ENCODE data around the gene LILRA6. TPM values are rescaled to one million over a fixed set of nuclear protein-coding genes. Genes with fewer than 3 reads are reported as not detected.

LILRA6 gene
- total RNA-seq, 1 experiment from 2014 or later: 0.08 TPM

DNA sequence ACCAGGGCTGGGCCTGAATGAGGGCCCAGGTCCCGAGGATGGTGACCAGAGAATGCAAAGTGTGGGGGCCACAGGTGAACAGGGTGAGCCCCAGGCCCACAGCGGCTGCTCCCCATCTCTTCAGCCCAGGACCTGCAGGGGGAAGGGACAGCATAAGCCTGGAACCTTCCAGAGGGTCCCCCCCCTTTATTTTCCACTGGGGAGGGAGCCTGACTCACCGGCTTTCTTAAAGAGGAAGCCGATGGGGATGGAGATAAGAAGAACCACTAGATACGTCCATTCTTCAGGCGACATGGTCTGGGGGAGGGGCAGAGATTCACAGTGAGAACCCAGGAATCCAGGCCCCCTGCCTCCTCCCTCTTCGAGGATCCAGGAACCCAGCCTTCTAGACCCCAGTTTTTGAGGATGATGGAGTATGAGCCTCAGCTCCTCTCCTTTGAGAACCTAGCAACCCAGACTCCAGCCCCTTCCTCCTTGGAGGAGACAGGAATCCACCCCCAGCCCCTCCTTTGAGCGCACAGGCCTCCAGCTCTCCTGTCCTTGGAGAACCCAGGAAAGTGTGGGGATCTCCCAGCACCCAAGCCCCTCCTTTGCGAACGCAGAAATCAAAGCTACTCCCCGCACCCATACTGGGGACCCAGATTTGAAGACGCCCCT lies 54.2 kb downstream of the LILRA6 start:
- DNase-seq (ENCODE audit: low read depth, low spot score) (no peak), ATAC-seq (no peak)
- no peaks in the 10 kb centered on the region for H3K27me3 ChIP-seq (ENCODE audit: control insufficient read depth, insufficient read depth, low read length)
- in situ Hi-C loops (cut with HindIII; ENCODE audit: low pct_unique_long_range_greater_than_20kb, low sequenced_read_pairs): no loop called here
- H3K27ac ChIP-seq (ENCODE audit: low read length): peak overlapping the region; percentile 92
- TF ChIP-seq TCF7L2 (IDR thresholded peaks at IDR 0.05; ENCODE audit: low read depth, low read length) (no peak), POLR2AphosphoS5 (IDR thresholded peaks at IDR 0.05; ENCODE audit: low read depth, low read length) (no peak), SIN3A (IDR thresholded peaks at IDR 0.05; ENCODE audit: borderline replicate concordance, insufficient read depth, low read depth, low read length) (no peak)
- TF ChIP-seq, protein P1, sequence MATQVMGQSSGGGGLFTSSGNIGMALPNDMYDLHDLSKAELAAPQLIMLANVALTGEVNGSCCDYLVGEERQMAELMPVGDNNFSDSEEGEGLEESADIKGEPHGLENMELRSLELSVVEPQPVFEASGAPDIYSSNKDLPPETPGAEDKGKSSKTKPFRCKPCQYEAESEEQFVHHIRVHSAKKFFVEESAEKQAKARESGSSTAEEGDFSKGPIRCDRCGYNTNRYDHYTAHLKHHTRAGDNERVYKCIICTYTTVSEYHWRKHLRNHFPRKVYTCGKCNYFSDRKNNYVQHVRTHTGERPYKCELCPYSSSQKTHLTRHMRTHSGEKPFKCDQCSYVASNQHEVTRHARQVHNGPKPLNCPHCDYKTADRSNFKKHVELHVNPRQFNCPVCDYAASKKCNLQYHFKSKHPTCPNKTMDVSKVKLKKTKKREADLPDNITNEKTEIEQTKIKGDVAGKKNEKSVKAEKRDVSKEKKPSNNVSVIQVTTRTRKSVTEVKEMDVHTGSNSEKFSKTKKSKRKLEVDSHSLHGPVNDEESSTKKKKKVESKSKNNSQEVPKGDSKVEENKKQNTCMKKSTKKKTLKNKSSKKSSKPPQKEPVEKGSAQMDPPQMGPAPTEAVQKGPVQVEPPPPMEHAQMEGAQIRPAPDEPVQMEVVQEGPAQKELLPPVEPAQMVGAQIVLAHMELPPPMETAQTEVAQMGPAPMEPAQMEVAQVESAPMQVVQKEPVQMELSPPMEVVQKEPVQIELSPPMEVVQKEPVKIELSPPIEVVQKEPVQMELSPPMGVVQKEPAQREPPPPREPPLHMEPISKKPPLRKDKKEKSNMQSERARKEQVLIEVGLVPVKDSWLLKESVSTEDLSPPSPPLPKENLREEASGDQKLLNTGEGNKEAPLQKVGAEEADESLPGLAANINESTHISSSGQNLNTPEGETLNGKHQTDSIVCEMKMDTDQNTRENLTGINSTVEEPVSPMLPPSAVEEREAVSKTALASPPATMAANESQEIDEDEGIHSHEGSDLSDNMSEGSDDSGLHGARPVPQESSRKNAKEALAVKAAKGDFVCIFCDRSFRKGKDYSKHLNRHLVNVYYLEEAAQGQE (IDR thresholded peaks at IDR 0.05; ENCODE audit: insufficient read depth in 1 of 2, low read depth in 2 of 2, low read length in 1 of 2): no peak
- TF ChIP-seq, protein P2, sequence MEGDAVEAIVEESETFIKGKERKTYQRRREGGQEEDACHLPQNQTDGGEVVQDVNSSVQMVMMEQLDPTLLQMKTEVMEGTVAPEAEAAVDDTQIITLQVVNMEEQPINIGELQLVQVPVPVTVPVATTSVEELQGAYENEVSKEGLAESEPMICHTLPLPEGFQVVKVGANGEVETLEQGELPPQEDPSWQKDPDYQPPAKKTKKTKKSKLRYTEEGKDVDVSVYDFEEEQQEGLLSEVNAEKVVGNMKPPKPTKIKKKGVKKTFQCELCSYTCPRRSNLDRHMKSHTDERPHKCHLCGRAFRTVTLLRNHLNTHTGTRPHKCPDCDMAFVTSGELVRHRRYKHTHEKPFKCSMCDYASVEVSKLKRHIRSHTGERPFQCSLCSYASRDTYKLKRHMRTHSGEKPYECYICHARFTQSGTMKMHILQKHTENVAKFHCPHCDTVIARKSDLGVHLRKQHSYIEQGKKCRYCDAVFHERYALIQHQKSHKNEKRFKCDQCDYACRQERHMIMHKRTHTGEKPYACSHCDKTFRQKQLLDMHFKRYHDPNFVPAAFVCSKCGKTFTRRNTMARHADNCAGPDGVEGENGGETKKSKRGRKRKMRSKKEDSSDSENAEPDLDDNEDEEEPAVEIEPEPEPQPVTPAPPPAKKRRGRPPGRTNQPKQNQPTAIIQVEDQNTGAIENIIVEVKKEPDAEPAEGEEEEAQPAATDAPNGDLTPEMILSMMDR (IDR thresholded peaks at IDR 0.05): no peak
- peaks cover 13% of the 10 kb centered on the region; the same call in 1 of the 2 replicates for H3K4me1 ChIP-seq (ENCODE audit: control insufficient read depth, insufficient read depth, low read length)
- TSS peak; percentile 77 for BruUV-seq (replicated peaks)
- H3K36me3 ChIP-seq (ENCODE audit: control insufficient read depth, insufficient read depth, low read length): peaks cover 4% of the 10 kb centered on the region
- H3K4me3 ChIP-seq (ENCODE audit: low read depth in 2 of 2, low read length in 2 of 2): peak overlapping the region; percentile 74 to 87
- POLR2A ChIA-PET: interaction anchor here (0.6 to 4.1 kb wide), 2 partner anchors 12 to 69 kb away, joined by 3 to 18 read pairs; partner anchors contain the start of gene RPS9
- no peaks in the 10 kb centered on the region for H3K9me3 ChIP-seq (ENCODE audit: control insufficient read depth, insufficient read depth, low read depth, low read length)
- CTCF ChIA-PET: interaction anchor here (0.6 to 1.3 kb wide), 4 partner anchors 9 to 21 kb away, joined by 3 to 6 read pairs (median 4); no protein-coding TSS in a partner anchor
- intact Hi-C loops (cut with micrococcal nuclease; ENCODE audit: unreplicated experiment): no loop called here

DNA sequence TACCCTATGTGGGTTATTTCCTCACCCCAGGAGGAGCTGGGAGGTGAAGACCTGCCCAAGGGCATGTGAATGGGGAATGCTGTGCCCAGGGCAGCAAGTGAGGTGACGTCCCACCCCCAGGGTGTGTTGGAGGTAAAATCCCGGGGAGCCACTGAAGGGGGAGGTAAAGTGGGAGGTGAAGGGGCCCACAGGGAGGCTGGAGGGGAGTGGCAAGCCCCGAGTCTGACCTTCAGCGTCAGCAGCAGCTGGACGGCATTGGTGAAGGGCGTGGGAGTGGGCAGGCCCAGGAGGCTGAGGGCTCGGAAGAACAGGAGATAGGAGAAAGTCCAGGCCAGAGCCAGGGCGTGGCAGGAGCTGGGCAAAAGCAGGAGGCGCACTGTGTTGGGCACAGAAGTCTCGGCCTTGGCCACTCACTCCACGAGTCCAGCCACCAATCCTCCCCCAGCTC lies 55.6 kb downstream of the LILRA6 start:
- no peak overlapping the region for H3K4me3 ChIP-seq (ENCODE audit: low read depth in 2 of 2, low read length in 2 of 2)
- POLR2A ChIA-PET: interaction anchor here (1.2 kb wide), 1 partner anchor 16 kb away, joined by 3 read pairs; no protein-coding TSS in a partner anchor
- DNase-seq (ENCODE audit: low read depth, low spot score) (no peak), ATAC-seq (no peak)
- H3K4me1 ChIP-seq (ENCODE audit: control insufficient read depth, insufficient read depth, low read length): peaks cover 8% of the 10 kb centered on the region; the same call in 1 of the 2 replicates
- H3K27ac ChIP-seq (ENCODE audit: low read length): no peak overlapping the region
- no peak for TF ChIP-seq TCF7L2 (IDR thresholded peaks at IDR 0.05; ENCODE audit: low read depth, low read length)
- CTCF ChIA-PET: interaction anchor here (0.6 kb wide), 1 partner anchor 14 kb away, joined by 4 read pairs; no protein-coding TSS in a partner anchor
- H3K9me3 ChIP-seq (ENCODE audit: control insufficient read depth, insufficient read depth, low read depth, low read length): no peaks in the 10 kb centered on the region
- H3K27me3 ChIP-seq (ENCODE audit: control insufficient read depth, insufficient read depth, low read length): no peaks in the 10 kb centered on the region
- in situ Hi-C loops (cut with HindIII; ENCODE audit: low pct_unique_long_range_greater_than_20kb, low sequenced_read_pairs) (no loop called here), intact Hi-C loops (cut with micrococcal nuclease; ENCODE audit: unreplicated experiment) (no loop called here)
- BruUV-seq (replicated peaks): no TSS peak
- H3K36me3 ChIP-seq (ENCODE audit: control insufficient read depth, insufficient read depth, low read length): no peaks in the 10 kb centered on the region; the same call in 1 of the 2 replicates

Small RNAs within 50 kb of the gene (microRNA-seq; reads per million reads assigned to microRNA genes)
- not detected for gene MIR4752 (ENCODE audit: unreplicated experiment)

Other genes with a start within 250 kb of the LILRA6 start
- 1.5 TPM for gene VSTM1, start 178.9 kb downstream of the LILRA6 start, total RNA-seq (2021; ENCODE audit: unreplicated experiment)
- gene TARM1, start 161.4 kb downstream of the LILRA6 start, total RNA-seq (2021; ENCODE audit: unreplicated experiment): not detected
- 6.8 TPM for gene OSCAR, start 142.0 kb downstream of the LILRA6 start, total RNA-seq (2021; ENCODE audit: unreplicated experiment)
- gene NDUFA3, start 139.9 kb downstream of the LILRA6 start, total RNA-seq (2021; ENCODE audit: unreplicated experiment): 211 TPM
- gene TFPT, start 127.1 kb downstream of the LILRA6 start, total RNA-seq (2021; ENCODE audit: unreplicated experiment): 45.4 TPM
- gene PRPF31, start 127.0 kb downstream of the LILRA6 start, total RNA-seq (2021; ENCODE audit: unreplicated experiment): 117 TPM
- 111 TPM for gene CNOT3, start 105.0 kb downstream of the LILRA6 start, total RNA-seq (2021; ENCODE audit: unreplicated experiment)
- gene LENG1, start 83.1 kb downstream of the LILRA6 start, total RNA-seq (2021; ENCODE audit: unreplicated experiment): 11.2 TPM
- gene TMC4, start 69.6 kb downstream of the LILRA6 start, total RNA-seq (2021; ENCODE audit: unreplicated experiment): 5.1 TPM
- gene MBOAT7, start 53.2 kb downstream of the LILRA6 start, total RNA-seq (2021; ENCODE audit: unreplicated experiment): 264 TPM
- gene TSEN34, start 51.5 kb downstream of the LILRA6 start, total RNA-seq (2021; ENCODE audit: unreplicated experiment): 194 TPM
- gene RPS9, start 41.9 kb downstream of the LILRA6 start, total RNA-seq (2021; ENCODE audit: unreplicated experiment): 823 TPM
- 0.18 TPM for gene LILRB3, start 19.8 kb downstream of the LILRA6 start, total RNA-seq (2021; ENCODE audit: unreplicated experiment)
- gene LILRB5, start 14.5 kb upstream of the LILRA6 start, total RNA-seq (2021; ENCODE audit: unreplicated experiment): 0.05 TPM
- not detected for gene LILRB2, start 38.3 kb upstream of the LILRA6 start, total RNA-seq (2021; ENCODE audit: unreplicated experiment)
- not detected for gene LILRA5, start 70.4 kb upstream of the LILRA6 start, total RNA-seq (2021; ENCODE audit: unreplicated experiment)
- gene LILRA4, start 96.4 kb upstream of the LILRA6 start, total RNA-seq (2021; ENCODE audit: unreplicated experiment): not detected
- gene LAIR1, start 122.1 kb upstream of the LILRA6 start, total RNA-seq (2021; ENCODE audit: unreplicated experiment): 0.05 TPM
- 0.62 TPM for gene TTYH1, start 172.7 kb upstream of the LILRA6 start, total RNA-seq (2021; ENCODE audit: unreplicated experiment)
- gene LENG8, start 206.4 kb upstream of the LILRA6 start, total RNA-seq (2021; ENCODE audit: unreplicated experiment): 268 TPM
- gene LENG9, start 221.0 kb upstream of the LILRA6 start, total RNA-seq (2021; ENCODE audit: unreplicated experiment): 5.1 TPM
- 7.1 TPM for gene CDC42EP5, start 230.5 kb upstream of the LILRA6 start, total RNA-seq (2021; ENCODE audit: unreplicated experiment)